GM21367 (cell line): ENCODE results near the gene ANGPTL8.

ENCODE experiments used
- ATAC-seq: cut with Tn5 transposase; IDR thresholded peaks from one replicate; pipeline ENCODE4 v1.9.1; 2021; ENCODE audit not compliant: unreplicated experiment

The ANGPTL8 gene

GRCh38 chr19:11260996-11261395 lies 21.6 kb downstream of the ANGPTL8 start:
- ATAC-seq: no peak

- ATAC-seq: no peak
Measured at GRCh38 chr19:11261431-11261970, 22.1 kb downstream of the ANGPTL8 start.

- no peak for ATAC-seq
Measured at GRCh38 chr19:11261971-11262839, 22.8 kb downstream of the ANGPTL8 start, which contains the start of gene DOCK6. Gene DOCK6 (minus strand): TSS chr19:11262524. CDS start chr19:11262440, 84 bp downstream.

GRCh38 chr19:11263726-11264125 lies 24.3 kb downstream of the ANGPTL8 start:
- ATAC-seq: no peak

GRCh38 chr19:11264452-11265176 lies 25.2 kb downstream of the ANGPTL8 start:
- ATAC-seq: no peak

GRCh38 chr19:11265177-11265784 lies 25.9 kb downstream of the ANGPTL8 start:
- ATAC-seq: no peak

DNA sequence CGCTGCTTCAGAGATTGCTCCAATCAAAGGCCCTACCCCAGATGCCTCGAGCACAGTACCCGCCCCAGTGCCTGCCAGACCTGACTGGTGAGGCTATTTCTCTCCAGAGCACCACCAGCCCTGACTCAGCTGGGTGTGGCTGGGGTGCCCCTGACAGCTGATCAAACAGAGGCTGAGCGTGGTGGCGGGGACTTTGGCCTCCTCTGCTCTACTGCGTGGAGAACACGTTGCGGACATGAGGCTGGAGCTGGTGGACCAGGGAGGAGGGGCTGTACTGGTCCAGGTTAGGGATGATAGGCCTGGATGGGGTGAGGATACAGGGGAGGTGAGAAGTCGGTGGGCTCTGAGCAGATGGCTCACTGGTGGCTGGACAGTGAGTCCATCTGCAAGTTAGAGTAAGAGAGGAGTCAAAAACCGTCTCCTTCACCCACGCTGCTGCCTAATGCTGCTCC lies 26.4 kb downstream of the ANGPTL8 start:
- ATAC-seq: no peak

- no peak for ATAC-seq
Measured at GRCh38 chr19:11267316-11268085, 28.1 kb downstream of the ANGPTL8 start.

GRCh38 chr19:11268783-11269267 lies 29.4 kb downstream of the ANGPTL8 start:
- no peak for ATAC-seq

GRCh38 chr19:11269408-11269807 lies 30.0 kb downstream of the ANGPTL8 start:
- ATAC-seq: no peak

DNA sequence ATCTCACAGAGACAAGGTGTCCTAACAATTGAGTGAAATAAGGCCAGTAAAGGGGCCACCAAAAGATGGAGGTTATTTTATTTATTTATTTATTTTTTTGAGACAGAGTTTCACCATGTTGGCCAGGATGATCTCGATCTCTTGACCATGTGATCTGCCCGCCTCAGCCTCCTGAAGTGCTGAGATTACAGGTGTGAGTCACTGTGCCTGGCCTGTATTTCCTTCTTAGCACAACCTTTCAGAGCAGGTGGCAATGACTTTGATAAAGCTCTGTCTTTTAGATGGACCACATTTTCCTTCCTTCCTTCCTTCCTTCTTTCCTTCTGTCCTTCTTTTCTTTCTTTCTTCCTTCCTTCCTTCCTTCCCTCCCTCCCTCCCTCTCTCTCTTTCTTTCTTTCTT lies 33.9 kb downstream of the ANGPTL8 start:
- no peak for ATAC-seq

DNA sequence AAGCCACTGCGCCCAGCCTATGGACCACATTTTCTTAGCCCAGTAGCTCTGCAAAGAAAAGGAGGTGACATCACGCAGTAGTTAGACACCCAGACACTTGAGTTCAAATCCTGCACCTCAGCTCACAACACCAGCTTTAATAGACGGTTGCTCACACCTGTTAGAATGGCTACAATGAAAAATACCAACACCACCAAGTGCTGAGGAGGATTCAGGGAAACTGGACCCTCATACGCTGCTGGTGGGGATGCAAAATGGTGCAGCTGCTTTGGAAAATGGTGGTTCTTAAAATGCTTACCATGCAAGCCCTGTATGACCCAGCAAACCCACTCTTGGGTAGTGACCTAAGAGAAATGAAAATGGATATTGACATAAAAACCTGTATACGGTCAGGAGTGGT lies 34.6 kb downstream of the ANGPTL8 start:
- ATAC-seq: no peak

DNA sequence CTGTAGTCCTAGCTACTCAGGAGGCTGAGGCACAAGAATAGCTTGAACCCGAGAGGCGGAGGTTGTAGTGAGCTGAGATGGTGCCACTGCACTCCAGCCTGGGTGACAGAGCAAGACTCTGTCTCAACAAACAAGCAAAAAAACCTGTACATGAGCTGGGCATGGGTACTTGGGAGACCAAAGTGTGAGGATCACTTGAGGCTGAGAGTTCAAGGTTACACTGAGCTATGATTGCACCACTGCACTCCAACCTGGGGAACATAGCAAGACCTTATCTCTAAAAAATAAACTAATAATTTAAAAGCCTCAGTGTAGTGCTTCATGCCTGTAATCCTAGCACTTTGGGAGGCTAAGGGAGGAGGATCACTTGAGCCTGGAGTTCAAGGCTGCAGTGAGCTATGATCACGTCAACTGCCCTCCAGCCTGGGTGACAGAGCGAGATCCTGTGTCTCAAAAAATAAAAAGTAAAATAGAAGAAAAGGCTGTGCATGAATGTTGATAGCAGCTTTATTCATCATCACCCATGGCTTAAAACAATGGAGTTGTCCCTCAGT lies 35.2 kb downstream of the ANGPTL8 start:
- ATAC-seq: no peak

GRCh38 chr19:11278670-11279069 lies 39.3 kb downstream of the ANGPTL8 start:
- no peak for ATAC-seq

DNA sequence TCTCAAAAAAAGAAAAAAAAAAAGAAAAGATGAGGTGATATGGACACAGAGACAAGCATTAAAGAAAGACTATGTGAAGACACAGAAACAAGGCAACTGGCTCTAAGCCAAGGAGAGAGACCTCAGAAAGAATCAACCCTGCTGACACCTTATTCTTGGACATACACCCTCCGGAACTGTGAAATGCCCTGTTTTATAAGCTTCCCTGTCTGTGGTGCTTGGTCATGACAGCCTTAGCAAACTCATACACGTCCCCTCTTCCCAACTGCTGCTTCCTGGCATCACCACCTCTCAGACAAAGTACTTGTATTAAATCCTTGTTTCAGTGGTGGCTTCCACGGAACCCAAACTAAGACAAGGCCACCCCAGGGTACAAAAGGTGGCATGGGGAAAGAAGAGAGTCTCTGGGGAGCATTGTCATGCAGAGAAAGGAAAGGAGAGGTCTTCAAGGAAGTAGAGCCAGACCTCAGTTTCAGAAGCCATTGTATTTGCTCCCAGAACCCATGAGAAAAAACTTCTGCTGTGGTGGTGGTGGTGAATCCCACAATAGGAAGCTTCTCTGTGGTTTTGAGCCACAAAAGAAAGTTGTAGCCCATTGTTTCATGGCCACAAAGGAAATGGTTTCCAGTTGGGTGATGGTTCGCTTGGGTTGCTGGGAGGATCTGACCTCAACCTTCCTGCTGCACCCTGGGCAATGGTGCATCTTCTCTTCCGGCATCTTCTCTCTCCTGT lies 40.3 kb downstream of the ANGPTL8 start:
- ATAC-seq: no peak

DNA sequence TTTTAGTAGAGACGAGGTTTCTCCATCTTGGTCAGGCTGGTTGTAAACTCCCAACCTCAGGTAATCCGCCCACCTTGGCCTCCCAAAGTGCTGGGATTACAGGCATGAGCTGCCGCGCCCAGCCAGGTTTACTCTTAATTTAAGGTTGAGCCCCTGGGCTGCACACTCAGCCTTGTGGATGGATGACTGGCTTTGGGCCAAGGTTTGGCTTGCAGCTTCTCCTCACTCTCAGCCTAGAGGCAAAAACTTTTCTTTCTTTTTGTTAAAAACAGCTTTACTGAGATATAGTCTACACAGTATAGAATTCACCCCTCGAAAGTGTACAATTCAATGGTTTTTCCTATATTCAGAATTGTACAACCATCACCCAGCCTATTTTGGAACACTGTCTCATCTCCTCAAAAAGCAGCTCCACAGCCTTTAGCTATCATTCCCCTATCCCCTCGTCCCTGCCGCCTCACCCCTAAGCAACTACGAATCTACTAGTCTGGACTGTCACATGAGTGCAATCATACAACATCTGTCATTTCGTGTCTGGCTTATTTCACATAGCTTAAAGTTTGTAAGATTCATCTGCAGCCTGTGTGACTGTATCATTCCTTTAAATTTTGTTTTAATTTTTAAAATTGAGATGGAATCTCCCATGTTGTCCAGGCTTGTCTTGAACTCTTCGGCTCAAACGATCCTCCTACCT lies 42.1 kb downstream of the ANGPTL8 start:
- ATAC-seq: no peak

GRCh38 chr19:11284515-11284914 lies 45.1 kb downstream of the ANGPTL8 start:
- ATAC-seq: no peak

- ATAC-seq: no peak
Measured at GRCh38 chr19:11286312-11286974, 47.0 kb downstream of the ANGPTL8 start.
